Loucy (cell line): Measurements from ENCODE around the gene EVC.

Experiments
- H2AFZ ChIP-seq: fragments of 200-600 bp; sonication (generic); 2 replicates; pipeline ENCODE4 v1.6.0; 2016; ENCODE audit warnings: antibody characterized with exemption, mild to moderate bottlenecking, low read length, moderate library complexity
- H3F3A ChIP-seq: fragments of 200-600 bp; 2 replicates; pipeline ENCODE4 v1.6.0; 2016; ENCODE audit warnings: antibody characterized with exemption, low read depth, mild to moderate bottlenecking
- H3K27me3 ChIP-seq: fragments of 200-600 bp; sonication (generic); 2 replicates; pipeline ENCODE4 v1.6.1; 2014; ENCODE audit warnings: low read length, mild to moderate bottlenecking; ENCODE audit not compliant: insufficient read depth, poor library complexity, severe bottlenecking
- H3K36me3 ChIP-seq: fragments of 200-600 bp; sonication (generic); 2 replicates; pipeline ENCODE4 v1.6.1; 2016; ENCODE audit warnings: low read length; ENCODE audit not compliant: insufficient read depth
- H3K4me1 ChIP-seq: fragments of 200-600 bp; sonication (generic); 2 replicates; pipeline ENCODE4 v1.5.1; 2014; ENCODE audit warnings: low read length, mild to moderate bottlenecking; ENCODE audit not compliant: insufficient read depth, poor library complexity, severe bottlenecking
- H3K4me2 ChIP-seq: fragments of 200-600 bp; sonication (generic); 2 replicates; pipeline ENCODE4 v1.6.0; 2014; ENCODE audit warnings: antibody characterized with exemption, low read length, low read depth, mild to moderate bottlenecking; ENCODE audit not compliant: poor library complexity, severe bottlenecking
- H3K4me3 ChIP-seq: fragments of 200-600 bp; sonication (generic); 2 replicates; pipeline ENCODE4 v1.5.1; 2014; ENCODE audit warnings: low read length, mild to moderate bottlenecking, mixed read lengths; ENCODE audit not compliant: poor library complexity, severe bottlenecking
- H3K79me2 ChIP-seq: fragments of 200-600 bp; sonication (generic); 2 replicates; pipeline ENCODE4 v1.6.1; 2014; ENCODE audit warnings: low read length; ENCODE audit not compliant: insufficient read depth
- H3K9ac ChIP-seq: fragments of 200-600 bp; sonication (generic); 2 replicates; pipeline ENCODE4 v1.6.0; 2014; ENCODE audit warnings: mild to moderate bottlenecking, low read depth, low read length, moderate library complexity; ENCODE audit not compliant: poor library complexity, severe bottlenecking
- H3K9me2 ChIP-seq: fragments of 200-600 bp; sonication (generic); replicated peaks from 2 replicates; pipeline ENCODE4 v1.6.1; 2016; ENCODE audit warnings: low read depth, low read length, mixed read lengths
- H3K9me3 ChIP-seq: fragments of 200-600 bp; sonication (generic); 2 replicates; pipeline ENCODE4 v1.6.1; 2014; ENCODE audit warnings: mild to moderate bottlenecking, antibody characterized with exemption, low read length, low read depth; ENCODE audit not compliant: insufficient read depth
- H4K20me1 ChIP-seq: fragments of 200-600 bp; sonication (generic); 2 replicates; pipeline ENCODE4 v1.6.0; 2014; ENCODE audit warnings: antibody characterized with exemption, low read length, mild to moderate bottlenecking; ENCODE audit not compliant: insufficient read depth, poor library complexity, severe bottlenecking
- CTCF ChIP-seq: fragments of 200-600 bp; sonication (generic); conservative IDR thresholded peaks from 2 replicates; pipeline ENCODE4 v1.5.1; 2014; ENCODE audit warnings: mild to moderate bottlenecking, antibody characterized with exemption, low read length
- EZH2phosphoT487 ChIP-seq: fragments of 200-600 bp; IDR thresholded peaks from 2 replicates; pipeline ENCODE4 v1.6.1; 2018; ENCODE audit warnings: antibody characterized with exemption, mild to moderate bottlenecking, moderate library complexity, borderline replicate concordance

EVC gene

GRCh38 chr4:5812506-5813229, 101.7 kb downstream of the EVC start:
- Histone ChIP-seq H3F3A (no peaks in the 10 kb centered on the region), H3K9me2 (no peaks in the 10 kb centered on the region), H3K4me2 (no peak overlapping the region), H3K36me3 (no peaks in the 10 kb centered on the region), H3K4me3 (no peak overlapping the region), H3K27me3 (no peaks in the 10 kb centered on the region), H2AFZ (peak overlapping the region; percentile 13; the same call in 1 of the 2 replicates), H3K4me1 (no peaks in the 10 kb centered on the region), H3K9me3 (no peaks in the 10 kb centered on the region), H4K20me1 (no peaks in the 10 kb centered on the region), H3K79me2 (no peaks in the 10 kb centered on the region), H3K9ac (no peak overlapping the region)
- TF ChIP-seq EZH2phosphoT487 (no peak), CTCF (peak; percentile 83)

GRCh38 chr4:5813882-5814255, 102.9 kb downstream of the EVC start:
- Histone ChIP-seq H3K4me1 (no peaks in the 10 kb centered on the region), H3K9me2 (no peaks in the 10 kb centered on the region), H2AFZ (no peak overlapping the region), H3K27me3 (no peaks in the 10 kb centered on the region), H3K4me3 (no peak overlapping the region), H3K9me3 (no peaks in the 10 kb centered on the region), H3K9ac (no peak overlapping the region), H3F3A (no peaks in the 10 kb centered on the region), H3K4me2 (no peak overlapping the region), H3K36me3 (no peaks in the 10 kb centered on the region), H4K20me1 (no peaks in the 10 kb centered on the region), H3K79me2 (no peaks in the 10 kb centered on the region)
- TF ChIP-seq CTCF: no peak
- TF ChIP-seq EZH2phosphoT487: no peak

GRCh38 chr4:5814421-5814820, 103.4 kb downstream of the EVC start:
- no peak for TF ChIP-seq CTCF
- Histone ChIP-seq H3K27me3 (no peaks in the 10 kb centered on the region), H3K4me3 (no peak overlapping the region), H3K36me3 (no peaks in the 10 kb centered on the region), H4K20me1 (no peaks in the 10 kb centered on the region), H3K79me2 (no peaks in the 10 kb centered on the region), H3K9me3 (no peaks in the 10 kb centered on the region), H3K4me2 (no peak overlapping the region), H3K4me1 (no peaks in the 10 kb centered on the region), H2AFZ (no peak overlapping the region), H3F3A (no peaks in the 10 kb centered on the region), H3K9me2 (no peaks in the 10 kb centered on the region), H3K9ac (no peak overlapping the region)
